HEK293T (cell line): ENCODE data around the gene HIPK4.

Experiments used
- ARNT ChIP-seq: fragments of 450-650 bp; IDR thresholded peaks from 2 replicates; pipeline ENCODE4 v1.6.1; 2017; ENCODE audit warnings: mild to moderate bottlenecking
- ELF4 ChIP-seq: fragments of 450-650 bp; IDR thresholded peaks from 2 replicates; pipeline ENCODE4 v1.6.1; 2017; ENCODE audit warnings: antibody characterized with exemption
- FOXK2 ChIP-seq: fragments of 450-650 bp; IDR thresholded peaks from 2 replicates; pipeline ENCODE4 v1.6.1; 2016; ENCODE audit warnings: mild to moderate bottlenecking
- L3MBTL2 ChIP-seq: fragments of 450-650 bp; conservative IDR thresholded peaks from 2 replicates; pipeline ENCODE4 v1.6.1; 2016; ENCODE audit warnings: mild to moderate bottlenecking
- NFRKB ChIP-seq: fragments of 450-650 bp; IDR thresholded peaks from 2 replicates; pipeline ENCODE4 v1.6.1; 2016; ENCODE audit warnings: mild to moderate bottlenecking, moderate library complexity
- SP1 ChIP-seq: fragments of 450-650 bp; IDR thresholded peaks from 2 replicates; pipeline ENCODE4 v1.6.1; 2017

DNA sequence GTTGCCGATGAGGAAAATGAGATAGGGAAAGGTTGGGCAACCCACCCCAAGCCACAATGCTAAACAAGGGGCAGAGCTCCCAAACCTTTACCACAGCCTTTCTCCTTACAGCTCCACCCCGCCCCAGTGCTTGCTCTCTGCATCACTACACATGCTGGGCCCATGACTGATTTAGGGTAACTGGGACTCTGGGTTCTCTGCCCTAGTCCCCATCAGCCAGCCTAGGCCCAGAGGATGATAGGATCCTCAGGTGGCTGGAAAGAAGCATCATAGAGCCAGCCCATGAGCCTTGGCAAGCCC, 53.4 kb downstream of the HIPK4 start:
- TF ChIP-seq L3MBTL2 (no peak), SP1 (no peak), NFRKB (no peak), ELF4 (no peak), ARNT (no peak), FOXK2 (no peak)
